Measurements from ENCODE around the gene KDM5C.
A peak's percentile ranks its signal among the peaks of the same experiment; 100 is the strongest.

The KDM5C gene

GRCh38 chrX:53224860-53225797, at the start of gene KDM5C:
TSS of gene KDM5C (minus strand) at chrX:53225207. CDS start at chrX:53224889, 318 bp downstream.
- DNase-seq: peak; percentile 96

GRCh38 chrX:53272808-53273337, 47.9 kb upstream of the KDM5C start:
- no peak for DNase-seq

- no peak for DNase-seq
Measured at GRCh38 chrX:53269536-53270107, 44.6 kb upstream of the KDM5C start.

GRCh38 chrX:53268173-53268572, 43.2 kb upstream of the KDM5C start:
- no peak for DNase-seq

- DNase-seq: no peak
Measured at GRCh38 chrX:53266914-53267313, 41.9 kb upstream of the KDM5C start.

GRCh38 chrX:53265771-53266574, 41.0 kb upstream of the KDM5C start:
- peak; percentile 9 for DNase-seq

GRCh38 chrX:53263597-53264094, 38.6 kb upstream of the KDM5C start:
- no peak for DNase-seq

- no peak for DNase-seq
Measured at GRCh38 chrX:53262918-53263394, 37.9 kb upstream of the KDM5C start.

GRCh38 chrX:53262189-53262917, 37.3 kb upstream of the KDM5C start:
- DNase-seq: peak; percentile 15

- DNase-seq: no peak
Measured at GRCh38 chrX:53261355-53261972, 36.5 kb upstream of the KDM5C start.

- no peak for DNase-seq
Measured at GRCh38 chrX:53260836-53261235, 35.8 kb upstream of the KDM5C start.

GRCh38 chrX:53257670-53258423, 32.8 kb upstream of the KDM5C start:
- no peak for DNase-seq

GRCh38 chrX:53257166-53257565, 32.2 kb upstream of the KDM5C start:
- DNase-seq: no peak

GRCh38 chrX:53256446-53257041, 31.5 kb upstream of the KDM5C start:
- DNase-seq: no peak

GRCh38 chrX:53255738-53256191, 30.8 kb upstream of the KDM5C start:
- DNase-seq: no peak

GRCh38 chrX:53254570-53255461, 29.8 kb upstream of the KDM5C start:
- no peak for DNase-seq

GRCh38 chrX:53253293-53254020, 28.4 kb upstream of the KDM5C start:
- no peak for DNase-seq

GRCh38 chrX:53251307-53251706, 26.3 kb upstream of the KDM5C start:
- DNase-seq: no peak

- DNase-seq: no peak
Measured at GRCh38 chrX:53250556-53250955, 25.5 kb upstream of the KDM5C start.

Measured in NCI-H2227 treated with DMSO at 0.1 percent for 48 hours (cell line).